GM19397 (cell line): ENCODE measurements around the gene MICU1.
"Not testable (repeated sequence)": the region's sequence is repeated elsewhere in the genome, so short reads cannot be mapped to it uniquely, and the experiment has no call there.

Experiments
- ATAC-seq: cut with Tn5 transposase; IDR thresholded peaks from one replicate; pipeline ENCODE4 v1.9.1; 2021; ENCODE audit warnings: mild to moderate bottlenecking, moderate library complexity; ENCODE audit not compliant: unreplicated experiment

The MICU1 gene

DNA sequence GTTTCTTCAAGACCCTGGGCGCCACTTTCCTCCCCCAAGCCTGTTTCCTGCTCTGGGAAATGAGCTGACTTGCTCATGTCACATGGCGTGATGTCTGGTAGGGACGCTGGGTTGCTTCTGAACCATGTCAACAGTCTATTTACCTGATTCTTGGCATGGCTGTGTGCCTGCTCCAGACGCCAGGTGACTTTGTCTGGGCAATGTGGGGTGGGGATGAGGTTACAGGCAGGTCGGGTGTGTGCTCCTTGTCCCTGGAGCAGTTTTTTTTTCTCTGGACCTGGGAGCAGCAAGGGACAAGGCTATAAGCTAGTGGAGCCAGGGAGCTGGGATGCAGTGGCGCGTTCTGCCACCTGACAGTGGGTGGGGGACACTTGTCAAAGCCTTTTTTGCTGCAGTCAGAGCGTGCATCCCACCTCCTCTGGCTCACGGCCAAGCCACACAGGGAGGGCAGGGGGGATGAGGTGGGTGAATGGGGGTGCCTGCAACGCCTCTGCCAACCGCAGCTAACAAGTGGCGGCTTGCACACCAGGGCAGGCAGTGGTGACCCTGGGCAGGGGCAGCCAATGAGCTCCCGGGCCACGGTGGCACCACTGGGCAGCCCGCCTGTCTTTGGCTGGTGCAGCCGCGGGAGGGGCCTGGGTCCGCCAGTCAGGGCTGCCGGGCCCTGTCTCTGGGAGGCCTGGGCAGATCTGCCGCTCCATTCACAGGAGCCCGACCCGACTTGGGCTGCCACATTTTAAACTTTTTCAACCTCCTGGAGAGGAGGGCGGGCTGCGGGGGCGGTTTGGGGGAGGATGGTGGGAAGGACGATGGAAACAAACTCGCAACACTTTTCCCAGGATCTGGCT lies 294.1 kb downstream of the MICU1 start:
- ATAC-seq = peak; percentile 51

GRCh38 chr10:72330069-72330426 lies 295.8 kb downstream of the MICU1 start:
- no peak for ATAC-seq

- no peak for ATAC-seq
Observed at GRCh38 chr10:72329290-72330068, 296.4 kb downstream of the MICU1 start.

- ATAC-seq = no peak
Observed at GRCh38 chr10:72328829-72329204, 297.1 kb downstream of the MICU1 start.

- ATAC-seq = no peak
Observed at GRCh38 chr10:72328045-72328828, 297.6 kb downstream of the MICU1 start.

DNA sequence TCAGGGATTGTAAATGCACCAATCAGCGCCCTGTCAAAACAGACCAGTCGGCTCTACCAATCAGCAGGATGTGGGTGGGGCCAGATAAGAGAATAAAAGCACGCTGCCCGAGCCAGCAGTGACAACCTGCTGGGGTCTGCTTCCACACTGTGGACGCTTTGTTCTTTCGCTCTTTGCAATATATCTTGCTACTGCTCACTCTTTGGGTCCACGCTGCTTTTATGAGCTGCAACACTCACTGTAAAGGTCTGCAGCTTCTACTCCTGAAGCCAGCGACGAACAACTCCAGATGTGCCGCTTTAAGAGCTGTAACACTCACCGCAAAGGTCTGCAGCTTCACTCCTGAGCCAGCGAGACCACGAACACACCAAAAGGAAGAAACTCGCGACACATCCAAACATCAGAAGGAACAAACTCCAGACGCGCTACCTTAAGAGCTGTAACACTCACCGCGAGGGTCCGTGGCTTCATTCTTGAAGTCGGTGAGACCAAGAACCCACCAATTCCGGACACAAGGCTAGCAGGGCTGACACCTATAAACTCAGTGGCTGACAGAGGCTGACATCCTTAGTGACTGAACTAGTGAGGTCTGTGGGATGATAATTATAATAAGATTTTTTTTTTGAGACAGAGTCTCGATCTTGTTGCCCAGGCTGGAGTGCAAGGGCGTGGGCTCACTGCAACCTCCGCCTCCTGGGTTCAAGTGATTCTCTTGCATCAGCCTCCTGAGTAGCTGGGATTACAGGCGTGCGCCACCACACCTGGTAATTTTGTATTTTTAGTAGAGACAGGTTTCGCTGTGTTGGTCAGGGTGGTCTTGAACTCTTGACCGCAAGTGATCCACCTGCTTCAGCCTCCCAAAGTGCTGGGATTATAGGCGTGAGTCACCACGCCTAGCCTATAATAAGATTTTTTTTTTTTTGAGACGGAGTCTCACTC lies 298.9 kb downstream of the MICU1 start:
- ATAC-seq = not testable (repeated sequence)

DNA sequence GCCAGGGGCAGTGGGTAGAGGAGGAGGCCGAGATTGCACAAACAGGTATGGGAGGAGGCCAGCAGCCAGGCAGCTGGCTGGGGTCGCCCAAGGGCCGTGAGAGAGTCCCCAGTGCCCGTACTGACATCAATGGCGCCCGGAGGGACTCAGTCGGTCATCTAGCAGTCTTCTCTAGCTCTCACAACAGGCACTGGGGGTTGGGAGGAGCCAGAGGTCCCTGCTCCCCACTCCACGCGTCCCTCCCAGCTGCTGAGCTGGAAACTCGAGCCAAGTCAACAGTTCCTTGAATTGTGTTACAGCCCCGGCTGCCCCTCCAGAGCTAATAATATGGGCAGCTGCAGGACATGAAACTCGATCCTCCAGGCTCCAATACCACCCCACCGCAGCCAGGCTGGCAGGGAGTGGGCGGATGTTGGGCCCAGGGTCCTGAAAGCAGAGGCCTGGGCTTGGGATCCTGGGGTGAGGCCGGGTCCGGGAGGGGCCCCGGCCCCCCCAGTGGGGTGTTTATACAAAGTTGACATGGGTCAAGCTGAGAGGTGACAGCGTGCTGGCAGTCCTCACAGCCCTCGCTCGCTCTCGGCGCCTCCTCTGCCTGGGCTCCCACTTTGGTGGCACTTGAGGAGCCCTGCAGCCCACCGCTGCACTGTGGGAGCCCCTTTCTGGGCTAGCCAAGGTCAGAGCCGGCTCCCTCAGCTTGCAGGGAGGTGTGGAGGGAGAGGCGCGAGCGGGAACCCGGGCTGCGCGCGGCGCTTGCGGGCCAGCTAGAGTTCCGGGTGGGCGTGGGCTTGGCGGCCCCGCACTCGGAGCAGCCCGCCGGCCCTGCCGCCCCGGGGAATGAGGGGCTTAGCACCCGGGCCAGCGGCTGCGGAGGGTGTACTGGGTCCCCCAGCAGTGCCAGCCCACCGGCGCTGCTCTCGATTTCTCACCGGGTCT lies 300.4 kb downstream of the MICU1 start:
- ATAC-seq = not testable (repeated sequence)

DNA sequence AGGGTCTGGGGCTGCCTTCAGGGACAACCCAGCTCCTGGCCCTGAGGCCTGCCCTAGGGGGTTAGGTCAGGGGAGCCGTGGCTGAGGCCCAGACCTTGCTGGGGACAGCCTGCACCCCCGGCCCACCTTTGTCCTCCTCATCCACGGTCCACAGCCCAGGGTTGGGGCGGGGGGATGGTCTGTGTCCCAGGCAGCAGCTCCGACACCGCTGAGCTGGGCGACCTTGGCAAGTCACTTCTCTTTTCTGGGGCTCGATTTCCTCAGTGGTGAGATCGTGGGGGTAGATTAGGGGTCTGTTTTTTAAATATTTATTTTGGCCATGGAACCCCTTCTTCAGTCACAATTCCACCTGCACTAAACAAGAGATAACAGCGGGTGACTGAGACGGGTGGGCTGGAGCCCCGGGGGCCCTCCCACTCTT lies 302.1 kb downstream of the MICU1 start:
- ATAC-seq = no peak

DNA sequence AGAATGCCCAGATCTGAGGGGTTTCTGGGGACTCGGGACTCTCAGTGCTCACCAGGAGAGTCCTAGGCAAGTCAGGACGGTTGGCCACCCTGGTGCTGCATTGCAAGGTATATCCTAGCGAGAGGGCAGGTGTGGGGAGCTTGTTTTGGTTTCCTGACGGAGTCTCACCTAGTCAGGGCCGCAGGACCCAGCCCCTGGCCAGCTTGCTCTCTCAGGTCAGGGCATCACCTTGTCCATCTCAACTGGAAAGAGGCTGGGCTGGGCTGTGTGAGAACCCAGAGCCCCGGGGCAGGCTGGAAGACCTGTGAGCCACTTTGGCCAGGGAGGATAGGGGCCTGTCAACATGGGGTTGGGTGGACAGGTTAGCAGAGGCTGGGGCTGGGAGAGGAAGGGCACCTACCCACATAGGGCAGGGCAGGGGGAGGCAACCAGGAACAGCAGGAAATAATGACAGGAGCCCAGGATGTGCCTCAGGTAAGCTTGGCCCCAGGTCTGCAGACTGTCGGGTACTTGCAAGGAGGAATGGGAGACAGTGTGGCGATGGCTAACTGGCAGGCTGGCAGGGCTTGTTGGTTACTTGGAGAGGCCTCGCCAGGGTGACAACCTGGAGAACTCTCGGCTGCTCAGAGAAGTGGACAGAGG lies 302.6 kb downstream of the MICU1 start:
- no peak for ATAC-seq

DNA sequence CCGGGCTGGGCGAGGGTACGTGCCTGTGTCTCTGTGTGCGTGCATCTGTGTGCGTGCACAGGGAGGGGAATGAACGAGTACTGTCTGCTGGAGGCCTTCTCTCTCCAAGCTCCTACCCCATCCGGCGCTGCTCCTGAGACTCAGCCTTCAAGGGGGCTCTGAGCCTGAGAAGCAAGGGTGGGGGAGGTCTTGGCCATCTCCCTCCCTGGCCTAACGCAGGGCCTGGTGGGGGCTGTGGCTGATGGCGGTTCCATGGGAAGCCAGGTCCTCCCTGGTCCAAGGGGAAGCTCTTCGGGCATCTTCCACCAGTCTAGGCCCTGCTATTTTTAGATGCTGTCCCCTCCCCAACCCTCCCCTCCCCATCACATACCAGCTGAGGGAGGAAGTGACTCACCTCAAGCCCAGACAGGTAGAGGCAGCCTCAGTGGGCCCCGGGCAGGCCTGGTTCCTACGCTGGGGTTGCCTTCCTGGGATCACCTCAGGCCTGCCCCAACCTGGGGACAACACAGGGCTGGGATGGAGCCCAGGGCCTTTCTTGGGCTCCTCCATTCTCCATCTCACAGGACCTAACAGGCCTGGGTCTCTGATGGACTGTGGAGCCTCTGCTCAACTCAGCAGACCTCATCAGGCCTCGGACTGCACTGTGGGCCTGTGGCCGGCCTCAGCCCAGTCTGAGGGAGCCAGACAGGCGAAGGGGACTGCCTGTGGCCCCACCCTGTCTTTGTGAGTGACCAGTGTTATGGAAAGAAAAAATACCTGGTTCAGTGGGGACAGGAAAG lies 303.4 kb downstream of the MICU1 start:
- no peak for ATAC-seq

- ATAC-seq = no peak
Observed at GRCh38 chr10:72322030-72322279, 303.9 kb downstream of the MICU1 start.

- no peak for ATAC-seq
Observed at GRCh38 chr10:72321248-72322029, 304.4 kb downstream of the MICU1 start.

- ATAC-seq = peak; percentile 56
Observed at GRCh38 chr10:72320676-72321247, 305.1 kb downstream of the MICU1 start.

GRCh38 chr10:72319416-72320254 lies 306.2 kb downstream of the MICU1 start:
- ATAC-seq = peak; percentile 73

GRCh38 chr10:72318418-72319262 lies 307.2 kb downstream of the MICU1 start:
- no peak for ATAC-seq
